ENCODE results near the gene HFE.

Gene HFE

DNA sequence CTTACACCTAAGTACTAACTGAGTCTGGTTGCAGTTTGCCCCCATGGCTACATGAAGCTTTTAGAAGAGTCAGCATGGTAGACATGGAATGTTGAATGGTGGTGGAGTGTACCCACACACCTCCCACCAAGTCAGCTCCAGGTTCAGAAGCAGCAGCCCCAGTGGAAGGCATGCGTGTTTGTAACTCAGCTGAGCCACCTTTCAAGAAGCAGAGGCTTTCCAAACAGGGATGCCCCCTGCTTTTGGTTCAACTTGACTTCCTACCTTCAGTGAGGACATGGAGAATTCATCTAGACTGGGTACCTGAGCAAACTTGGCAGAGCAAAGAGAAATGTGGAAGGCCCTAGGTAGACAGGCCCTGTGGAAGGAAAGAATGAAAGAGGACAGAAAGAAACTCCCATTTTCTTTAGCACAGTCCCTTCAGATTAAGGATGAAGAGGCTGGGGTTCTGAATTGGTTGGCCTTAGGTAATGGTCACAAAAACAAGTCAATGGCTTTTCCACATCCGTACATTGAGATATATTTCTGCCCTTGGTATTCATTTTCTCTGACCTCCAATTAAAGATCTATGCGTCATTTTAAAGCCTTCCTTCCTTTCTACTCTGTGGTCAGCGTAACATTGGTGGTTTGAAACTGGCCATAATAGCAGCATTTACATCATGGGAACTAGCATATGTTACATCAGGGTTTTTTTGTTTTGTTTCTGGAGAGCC is 53.2 kb downstream of the HFE start:
- DNase-seq, result no peak

DNA sequence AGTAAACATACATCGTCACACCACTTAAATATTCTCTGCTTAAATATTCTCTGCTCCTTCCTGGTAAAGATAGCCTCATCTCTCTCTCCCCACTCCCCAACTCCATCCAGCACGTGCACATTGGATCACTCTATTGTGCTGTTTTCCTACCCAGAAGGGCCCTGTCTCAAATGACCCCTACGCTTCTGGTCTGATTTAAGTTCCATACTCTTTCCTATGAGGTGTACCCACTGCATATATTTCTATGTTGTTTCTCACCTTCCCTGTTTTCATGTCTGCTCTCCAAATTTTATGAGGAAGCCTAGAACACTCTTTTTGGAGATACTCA is 53.7 kb downstream of the HFE start:
- no peak for DNase-seq

DNA sequence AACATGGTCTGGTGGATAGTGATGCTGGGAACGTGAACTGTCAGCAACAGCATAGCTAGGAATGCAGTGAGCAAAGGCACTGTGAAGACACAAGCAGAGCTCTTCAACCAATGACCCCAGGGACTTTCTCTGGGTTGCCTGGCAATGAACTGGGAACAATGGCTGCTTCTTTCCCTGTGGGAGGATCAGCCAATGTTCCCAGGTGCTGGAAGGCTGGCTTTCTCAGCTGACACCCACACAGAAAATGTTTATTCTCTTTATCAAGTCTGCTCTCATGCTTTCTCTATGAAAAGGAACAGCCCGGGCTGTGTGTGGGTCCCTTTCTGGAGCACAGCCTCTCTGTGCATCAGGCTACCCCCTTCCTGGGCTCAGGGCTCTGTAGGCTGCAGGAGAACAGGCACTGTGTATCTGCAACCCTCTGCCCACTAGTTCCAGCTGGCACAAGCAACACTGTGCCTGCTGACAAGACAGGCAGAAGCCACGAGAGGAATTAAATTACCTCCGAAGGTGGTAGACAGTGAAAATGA is 54.2 kb downstream of the HFE start:
- DNase-seq, result no peak

DNA sequence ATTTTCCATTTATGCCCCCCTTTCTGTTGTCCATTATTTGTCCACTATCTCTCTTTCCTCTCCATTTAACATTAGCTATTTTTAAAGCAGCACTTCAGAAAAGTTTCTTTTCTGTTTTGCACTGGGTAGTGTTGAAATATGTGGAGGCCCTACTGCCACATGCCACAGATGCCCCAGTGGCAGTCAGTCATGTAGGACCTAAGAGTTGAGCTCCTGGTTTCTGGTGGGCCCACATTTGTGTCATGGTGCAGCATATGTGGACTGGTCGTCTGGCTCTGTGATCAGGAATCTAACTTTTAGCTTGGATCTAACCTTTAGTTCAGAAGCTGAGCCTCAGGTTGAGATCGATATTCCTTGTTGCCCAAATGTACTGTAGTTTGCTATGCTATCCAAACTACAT is 54.8 kb downstream of the HFE start:
- no peak for DNase-seq
